ENCODE measurements around the gene HLA-DMA.
A peak's percentile ranks its signal among the peaks of the same experiment; 100 is the strongest.

- TF ChIP-seq CTCF (IDR thresholded peaks at IDR 0.05; ENCODE audit: control extremely low read depth in 1 of 3, insufficient read depth in 1 of 3, low read depth in 1 of 3, low read length in 3 of 3): no peak
- TF ChIP-seq GABPA (IDR thresholded peaks at IDR 0.05; ENCODE audit: borderline replicate concordance, insufficient read depth, low read length): no peak
- TF ChIP-seq SAP30 (IDR thresholded peaks at IDR 0.05; ENCODE audit: insufficient read depth, insufficient replicate concordance, low read length): no peak
- no peak for TF ChIP-seq RNF2 (IDR thresholded peaks at IDR 0.05; ENCODE audit: borderline replicate concordance, low read depth, low read length, missing control alignments, poor library complexity, severe bottlenecking)
- TF ChIP-seq SP1 (IDR thresholded peaks at IDR 0.05; ENCODE audit: low read depth, low read length): no peak
- TF ChIP-seq ZNF274 (IDR thresholded peaks at IDR 0.05; ENCODE audit: borderline replicate concordance, extremely low read depth, low read length): no peak
- TF ChIP-seq RFX5 (IDR thresholded peaks at IDR 0.05; ENCODE audit: borderline replicate concordance, low read depth, low read length): no peak
- no peak for TF ChIP-seq TCF12 (IDR thresholded peaks at IDR 0.05; ENCODE audit: low read depth, low read length)
- peak; percentile 35 for TF ChIP-seq ASH2L (IDR thresholded peaks at IDR 0.05; ENCODE audit: low read length)
- TF ChIP-seq CHD2 (IDR thresholded peaks at IDR 0.05; ENCODE audit: low read length): no peak
- peak; percentile 54; the same call in 1 of the 2 replicates for TF ChIP-seq KDM1A (IDR thresholded peaks at IDR 0.05; ENCODE audit: borderline replicate concordance, low read length)
- no peak for TF ChIP-seq ATF2 (IDR thresholded peaks at IDR 0.05; ENCODE audit: low read length)
- TF ChIP-seq CHD1 (IDR thresholded peaks at IDR 0.05; ENCODE audit: low read depth, low read length): peak; percentile 79; the same call in 1 of the 2 replicates
- TF ChIP-seq RBBP5 (IDR thresholded peaks at IDR 0.05; ENCODE audit: borderline replicate concordance, low read depth, low read length): no peak
These were observed 17.7 kb upstream of the HLA-DMA start for GRCh38 chr6:32970413-32971241.

All from H1 (cell line).